ENCODE results near the gene KREMEN2. TPM values are rescaled to one million over a fixed set of nuclear protein-coding genes. Genes with fewer than 3 reads are reported as not detected.

Gene KREMEN2
- total and polyA plus RNA-seq, 4 donors, result not detected

DNA sequence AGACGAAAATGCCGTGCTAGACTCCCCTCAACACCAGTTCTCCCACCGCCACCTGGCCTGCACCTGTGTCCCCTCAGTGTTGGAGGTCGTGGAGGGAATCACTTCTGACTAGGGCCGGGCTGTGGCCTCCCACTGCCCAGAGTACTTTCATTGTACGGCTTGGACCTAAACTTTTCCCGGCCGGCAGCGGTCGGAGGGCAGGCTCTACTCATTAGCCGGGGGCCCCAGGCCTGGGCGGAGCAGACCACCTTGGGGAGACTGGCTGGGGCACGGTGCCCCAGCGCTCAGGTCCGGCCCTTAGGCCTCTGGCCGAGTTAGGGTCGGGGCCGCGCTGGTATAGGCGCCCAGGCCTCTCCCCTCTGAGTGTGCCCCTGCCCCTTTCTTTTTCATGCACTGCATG lies 53.3 kb downstream of the KREMEN2 start:
- intact Hi-C loops (cut with DNase I), result no loop called here
- no peak overlapping the region for H3K4me3 ChIP-seq (ENCODE audit: low read length in 2 of 2)
- no peak for ATAC-seq (ENCODE audit: low FRiP score)
- no peak for DNase-seq
- no peaks in the 10 kb centered on the region for H3K36me3 ChIP-seq (ENCODE audit: control insufficient read depth in 1 of 2, insufficient read depth in 2 of 2, low read length in 1 of 2)
- no peak overlapping the region for H3K27ac ChIP-seq (ENCODE audit: low read depth in 1 of 2, low read length in 2 of 2)
- peaks cover 0 to 2% of the 10 kb centered on the region in 2 donors for H3K27me3 ChIP-seq (ENCODE audit: control insufficient read depth in 1 of 2, insufficient read depth in 2 of 2, low read length in 1 of 2)
- 78% methylated on average over 20 of the region's 20 CpGs for WGBS, 2 donors
- no peaks in the 10 kb centered on the region for H3K4me1 ChIP-seq (ENCODE audit: control insufficient read depth in 1 of 2, insufficient read depth in 2 of 2, low read length in 2 of 2)
- H3K9me3 ChIP-seq (ENCODE audit: control insufficient read depth, low read length), result no peaks in the 10 kb centered on the region

Other genes with a start within 250 kb of the KREMEN2 start
- 1 to 10 TPM; 1.3 to 2.2 TPM for gene PRSS27, start 244.1 kb upstream of the KREMEN2 start, total RNA-seq
- gene PRSS27, start 244.1 kb upstream of the KREMEN2 start, polyA plus RNA-seq, result 1 to 10 TPM; 1.4 to 1.6 TPM
- gene SRRM2, start 211.6 kb upstream of the KREMEN2 start, total RNA-seq, result 100 to 1,000 TPM; 552 to 716 TPM
- gene SRRM2, start 211.6 kb upstream of the KREMEN2 start, polyA plus RNA-seq, result 100 to 1,000 TPM; 194 to 946 TPM
- 100 to 1,000 TPM; 146 to 174 TPM for gene ELOB, start 187.0 kb upstream of the KREMEN2 start, total RNA-seq
- 100 to 1,000 TPM; 368 to 843 TPM for gene ELOB, start 187.0 kb upstream of the KREMEN2 start, polyA plus RNA-seq
- gene PRSS33, start 176.7 kb upstream of the KREMEN2 start, total RNA-seq, result not detected
- gene PRSS33, start 176.7 kb upstream of the KREMEN2 start, polyA plus RNA-seq, result under 1 TPM in 1 of 2 donors, not detected in 1; 0.08 TPM
- gene PRSS41, start 165.8 kb upstream of the KREMEN2 start, total RNA-seq, result not detected
- gene PRSS41, start 165.8 kb upstream of the KREMEN2 start, polyA plus RNA-seq, result not detected
- not detected for gene PRSS21, start 147.0 kb upstream of the KREMEN2 start, total RNA-seq
- not detected for gene PRSS21, start 147.0 kb upstream of the KREMEN2 start, polyA plus RNA-seq
- under 1 TPM in 1 of 2 donors, not detected in 1; 0.48 TPM for gene ZG16B, start 134.0 kb upstream of the KREMEN2 start, total RNA-seq
- gene ZG16B, start 134.0 kb upstream of the KREMEN2 start, polyA plus RNA-seq, result 1 to 10 TPM in 1 of 2 donors, not detected in 1; 4.8 TPM
- not detected for gene PRSS22, start 106.1 kb upstream of the KREMEN2 start, total RNA-seq
- 1 to 10 TPM in 1 of 2 donors, under 1 TPM in 1; 0.31 to 1.5 TPM for gene PRSS22, start 106.1 kb upstream of the KREMEN2 start, polyA plus RNA-seq
- gene FLYWCH2, start 81.1 kb upstream of the KREMEN2 start, total RNA-seq, result 10 to 100 TPM; 11.5 to 14.6 TPM
- 10 to 100 TPM; 18.8 to 32.6 TPM for gene FLYWCH2, start 81.1 kb upstream of the KREMEN2 start, polyA plus RNA-seq
- 10 to 100 TPM; 40.6 to 72.4 TPM for gene FLYWCH1, start 52.3 kb upstream of the KREMEN2 start, total RNA-seq
- gene FLYWCH1, start 52.3 kb upstream of the KREMEN2 start, polyA plus RNA-seq, result 100 to 1,000 TPM in 1 of 2 donors, 10 to 100 TPM in 1; 24.2 to 103 TPM
- gene PAQR4, start 5.1 kb downstream of the KREMEN2 start, total RNA-seq, result 1 to 10 TPM; 4.0 to 5.7 TPM
- 1 to 10 TPM; 1.5 to 2.6 TPM for gene PAQR4, start 5.1 kb downstream of the KREMEN2 start, polyA plus RNA-seq
- 1 to 10 TPM; 1.5 to 2.4 TPM for gene PKMYT1, start 16.2 kb downstream of the KREMEN2 start, total RNA-seq
- gene PKMYT1, start 16.2 kb downstream of the KREMEN2 start, polyA plus RNA-seq, result 1 to 10 TPM; 1.1 to 2.4 TPM
- under 1 TPM in 1 of 2 donors, not detected in 1; 0.18 TPM for gene CLDN9, start 48.6 kb downstream of the KREMEN2 start, total RNA-seq
- under 1 TPM in 1 of 2 donors, not detected in 1; 0.20 TPM for gene CLDN9, start 48.6 kb downstream of the KREMEN2 start, polyA plus RNA-seq
- not detected for gene CLDN6, start 53.9 kb downstream of the KREMEN2 start, total RNA-seq
- gene CLDN6, start 53.9 kb downstream of the KREMEN2 start, polyA plus RNA-seq, result not detected
- gene TNFRSF12A, start 56.1 kb downstream of the KREMEN2 start, total RNA-seq, result 100 to 1,000 TPM in 1 of 2 donors, 10 to 100 TPM in 1; 60.4 to 271 TPM
- gene TNFRSF12A, start 56.1 kb downstream of the KREMEN2 start, polyA plus RNA-seq, result 100 to 1,000 TPM in 1 of 2 donors, 10 to 100 TPM in 1; 84.9 to 107 TPM
- 10 to 100 TPM; 88.5 to 99.7 TPM for gene HCFC1R1, start 59.7 kb downstream of the KREMEN2 start, total RNA-seq
- 100 to 1,000 TPM; 299 to 303 TPM for gene HCFC1R1, start 59.7 kb downstream of the KREMEN2 start, polyA plus RNA-seq
- 10 to 100 TPM; 18.9 to 29.8 TPM for gene THOC6, start 59.8 kb downstream of the KREMEN2 start, total RNA-seq
- 10 to 100 TPM; 18.5 to 60.6 TPM for gene THOC6, start 59.8 kb downstream of the KREMEN2 start, polyA plus RNA-seq
- gene BICDL2, start 72.7 kb downstream of the KREMEN2 start, total RNA-seq, result under 1 TPM; 0.10 to 0.18 TPM
- gene BICDL2, start 72.7 kb downstream of the KREMEN2 start, polyA plus RNA-seq, result 1 to 10 TPM in 1 of 2 donors, under 1 TPM in 1; 0.05 to 3.6 TPM
- gene MMP25, start 82.3 kb downstream of the KREMEN2 start, total RNA-seq, result 10 to 100 TPM in 1 of 2 donors, 1 to 10 TPM in 1; 3.2 to 11.4 TPM
- gene MMP25, start 82.3 kb downstream of the KREMEN2 start, polyA plus RNA-seq, result under 1 TPM; 0.36 to 0.75 TPM
- gene IL32, start 101.4 kb downstream of the KREMEN2 start, total RNA-seq, result 10 to 100 TPM; 30.2 to 71.6 TPM
- gene IL32, start 101.4 kb downstream of the KREMEN2 start, polyA plus RNA-seq, result 100 to 1,000 TPM in 1 of 2 donors, 10 to 100 TPM in 1; 18.2 to 137 TPM
- gene ZSCAN10, start 135.0 kb downstream of the KREMEN2 start, total RNA-seq, result not detected
- gene ZSCAN10, start 135.0 kb downstream of the KREMEN2 start, polyA plus RNA-seq, result not detected
- 10 to 100 TPM in 1 of 2 donors, 1 to 10 TPM in 1; 7.1 to 10.0 TPM for gene ZNF205, start 148.3 kb downstream of the KREMEN2 start, total RNA-seq
- gene ZNF205, start 148.3 kb downstream of the KREMEN2 start, polyA plus RNA-seq, result 10 to 100 TPM in 1 of 2 donors, 1 to 10 TPM in 1; 8.9 to 36.6 TPM
- gene ZNF213, start 170.8 kb downstream of the KREMEN2 start, total RNA-seq, result 1 to 10 TPM; 8.0 to 8.6 TPM
- gene ZNF213, start 170.8 kb downstream of the KREMEN2 start, polyA plus RNA-seq, result 1 to 10 TPM; 2.3 to 5.6 TPM
- gene OR1F1, start 223.9 kb downstream of the KREMEN2 start, total RNA-seq, result not detected
- not detected for gene OR1F1, start 223.9 kb downstream of the KREMEN2 start, polyA plus RNA-seq

All from aorta (tissue), 5 donors.